Measurements from ENCODE around the gene RTP3.

Gene RTP3

GRCh38 chr3:46479696-46480095 is 18.1 kb upstream of the RTP3 start:
- no peak for DNase-seq (ENCODE audit: insufficient read length, low spot score)
- no peak for TF ChIP-seq POLR2A (IDR thresholded peaks at IDR 0.05; ENCODE audit: low read depth, low read length)
- FAIRE-seq = no peak

DNA sequence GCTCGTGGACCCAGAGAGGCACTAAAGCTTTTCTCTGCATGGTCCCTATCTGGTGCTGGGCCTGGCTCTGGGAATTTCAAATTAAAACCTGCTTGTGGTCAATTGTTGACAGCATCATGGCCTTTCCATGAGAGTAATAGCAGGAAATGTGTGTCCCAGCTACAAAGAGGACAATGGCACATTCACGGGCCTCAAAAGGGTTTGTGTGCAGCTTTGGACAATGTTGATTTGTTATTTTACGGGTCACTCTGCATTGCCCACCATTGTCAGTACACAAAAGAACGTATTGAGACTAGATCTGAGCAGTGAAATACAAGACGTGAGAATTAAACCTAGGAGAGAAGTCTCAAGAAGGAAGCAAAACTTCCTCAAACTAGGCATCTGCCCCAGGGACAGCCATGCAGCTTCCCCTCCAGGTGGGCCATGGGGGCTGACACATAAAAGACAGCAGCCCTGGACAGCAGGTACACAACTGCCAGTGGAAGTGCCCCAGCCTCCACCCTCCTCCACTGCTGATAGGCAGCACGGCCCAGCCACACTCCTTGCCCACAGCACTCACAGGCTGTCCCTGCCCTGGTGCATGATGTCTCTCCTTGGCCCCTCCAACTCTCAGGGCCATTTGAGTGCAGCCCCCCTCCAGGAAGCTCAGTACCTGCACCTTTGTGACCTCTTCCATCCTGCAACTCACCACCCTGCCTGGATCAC is 17.1 kb upstream of the RTP3 start:
- no peak for FAIRE-seq
- no peak for DNase-seq (ENCODE audit: insufficient read length, low spot score)
- no peak for TF ChIP-seq POLR2A (IDR thresholded peaks at IDR 0.05; ENCODE audit: low read depth, low read length)

- FAIRE-seq (no peak), DNase-seq (ENCODE audit: insufficient read length, low spot score) (no peak)
- TF ChIP-seq POLR2A (IDR thresholded peaks at IDR 0.05; ENCODE audit: low read depth, low read length) = no peak
Observed at GRCh38 chr3:46481636-46482035, 16.1 kb upstream of the RTP3 start.

DNA sequence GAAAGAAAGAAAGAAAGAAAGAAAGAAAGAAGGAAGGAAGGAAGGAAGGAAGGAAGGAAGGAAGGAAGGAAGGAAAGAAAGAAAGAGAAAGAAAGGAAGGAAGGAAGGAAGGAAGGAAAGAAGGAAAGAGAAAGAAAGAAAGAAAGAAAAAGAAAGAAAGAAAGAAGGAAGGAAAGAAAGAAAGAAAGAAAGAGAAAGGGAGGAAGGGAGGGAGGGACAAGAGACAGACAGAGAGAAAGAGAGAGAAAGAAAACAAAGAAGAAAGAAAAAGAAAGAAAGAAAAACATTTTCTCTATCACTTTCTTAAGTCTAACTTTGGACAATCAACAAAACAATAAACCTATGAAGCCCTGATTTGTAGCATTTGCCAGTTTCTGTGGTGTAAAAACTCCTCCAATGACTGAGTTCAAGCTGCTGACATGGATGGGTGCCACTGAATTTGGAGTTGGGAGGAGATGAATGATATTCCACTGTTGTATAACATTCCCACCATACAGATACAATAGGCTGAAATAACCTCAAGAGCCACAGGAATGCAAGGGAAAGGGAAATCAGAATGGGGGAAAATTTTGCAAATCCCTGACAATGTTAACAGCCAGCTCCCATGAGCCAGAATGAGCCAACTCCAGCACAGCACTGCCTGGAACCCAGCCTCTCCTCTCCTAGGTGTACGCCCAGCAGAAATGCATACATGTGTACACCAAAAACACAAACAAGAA is 15.0 kb upstream of the RTP3 start:
- peak; percentile 38 for DNase-seq (ENCODE audit: insufficient read length, low spot score)
- no peak for TF ChIP-seq POLR2A (IDR thresholded peaks at IDR 0.05; ENCODE audit: low read depth, low read length)
- FAIRE-seq = no peak

GRCh38 chr3:46483825-46484224 is 14.0 kb upstream of the RTP3 start:
- DNase-seq (ENCODE audit: insufficient read length, low spot score) (no peak), FAIRE-seq (no peak)
- TF ChIP-seq POLR2A (IDR thresholded peaks at IDR 0.05; ENCODE audit: low read depth, low read length) = no peak

DNA sequence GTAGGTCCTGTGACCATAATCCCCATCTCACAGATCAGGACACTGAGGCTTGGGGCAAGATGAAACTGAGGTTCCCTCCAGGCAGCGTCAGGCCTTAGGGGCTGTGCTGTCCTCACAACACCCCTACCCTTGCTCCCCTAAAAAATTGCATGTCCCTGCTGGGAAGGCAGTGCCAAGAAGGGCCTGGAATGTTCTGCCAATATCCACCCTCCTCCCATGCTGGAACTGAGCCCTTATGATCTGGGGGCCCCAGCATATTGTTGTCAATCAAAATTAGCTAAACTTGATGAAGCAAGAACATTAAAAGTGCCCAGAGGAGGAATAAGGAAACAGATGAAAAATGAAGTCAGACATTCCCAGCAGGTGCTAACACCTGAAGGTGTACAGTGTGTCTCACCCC is 13.4 kb upstream of the RTP3 start:
- no peak for FAIRE-seq

GRCh38 chr3:46484911-46485778 is 12.6 kb upstream of the RTP3 start:
- no peak for TF ChIP-seq POLR2A (IDR thresholded peaks at IDR 0.05; ENCODE audit: low read depth, low read length)
- no peak for DNase-seq (ENCODE audit: insufficient read length, low spot score)
- no peak for FAIRE-seq

More for the DNA sequence above, 13.4 kb upstream of the RTP3 start:
- DNase-seq (ENCODE audit: insufficient read length, low spot score) = no peak
- TF ChIP-seq POLR2A (IDR thresholded peaks at IDR 0.05; ENCODE audit: low read depth, low read length) = no peak

- TF ChIP-seq POLR2A (IDR thresholded peaks at IDR 0.05; ENCODE audit: low read depth, low read length) = no peak
- FAIRE-seq = no peak
Observed at GRCh38 chr3:46485779-46486175, 12.0 kb upstream of the RTP3 start.

GRCh38 chr3:46488735-46489361 is 8.9 kb upstream of the RTP3 start:
- no peak for TF ChIP-seq POLR2A (IDR thresholded peaks at IDR 0.05; ENCODE audit: low read depth, low read length)
- FAIRE-seq (peak; percentile 90), DNase-seq (ENCODE audit: insufficient read length, low spot score) (peak; percentile 90)

More at GRCh38 chr3:46485779-46486175, 12.0 kb upstream of the RTP3 start:
- DNase-seq (ENCODE audit: insufficient read length, low spot score) = no peak

DNA sequence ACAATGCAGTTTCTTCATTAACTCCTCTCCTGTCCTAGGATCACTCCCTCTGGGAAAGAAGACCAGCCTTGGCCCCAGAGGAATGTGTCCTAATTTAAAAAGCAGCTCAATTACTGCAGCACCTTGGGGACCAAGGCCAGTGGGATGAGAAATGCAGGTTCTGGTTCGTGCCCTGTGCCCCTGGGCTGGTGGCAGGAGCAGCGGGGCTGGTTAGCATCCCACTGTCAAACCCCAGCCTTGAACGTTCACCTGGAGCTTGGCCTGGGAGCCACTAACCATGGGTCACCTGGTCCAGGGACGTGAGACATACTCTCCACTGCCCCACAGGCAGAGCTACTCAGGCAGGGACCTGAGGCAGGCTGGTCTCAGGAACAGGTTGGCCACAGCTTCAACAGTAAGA is 8.4 kb upstream of the RTP3 start:
- no peak for TF ChIP-seq POLR2A (IDR thresholded peaks at IDR 0.05; ENCODE audit: low read depth, low read length)
- FAIRE-seq (no peak), DNase-seq (ENCODE audit: insufficient read length, low spot score) (no peak)

DNA sequence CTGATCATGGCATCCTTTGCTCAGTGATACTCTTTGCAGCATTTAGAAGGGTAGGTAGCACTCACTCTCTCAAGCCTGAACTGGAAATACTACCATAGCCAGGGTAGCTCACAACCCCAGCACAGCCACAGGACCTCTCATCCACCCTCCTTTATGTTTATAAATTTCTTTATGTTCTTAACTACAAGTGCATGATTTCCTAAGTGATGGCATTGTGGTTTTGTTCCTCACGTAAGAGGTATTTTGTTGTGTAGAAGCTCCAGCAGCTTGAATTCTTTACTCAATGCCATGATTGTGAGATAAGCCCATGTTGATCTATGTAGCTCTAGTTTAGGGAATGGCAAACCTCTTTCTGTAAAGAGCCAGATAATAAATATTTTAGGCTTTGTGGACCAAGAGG is 7.9 kb upstream of the RTP3 start:
- FAIRE-seq (no peak), DNase-seq (ENCODE audit: insufficient read length, low spot score) (peak; percentile 41)
- TF ChIP-seq POLR2A (IDR thresholded peaks at IDR 0.05; ENCODE audit: low read depth, low read length) = no peak

DNA sequence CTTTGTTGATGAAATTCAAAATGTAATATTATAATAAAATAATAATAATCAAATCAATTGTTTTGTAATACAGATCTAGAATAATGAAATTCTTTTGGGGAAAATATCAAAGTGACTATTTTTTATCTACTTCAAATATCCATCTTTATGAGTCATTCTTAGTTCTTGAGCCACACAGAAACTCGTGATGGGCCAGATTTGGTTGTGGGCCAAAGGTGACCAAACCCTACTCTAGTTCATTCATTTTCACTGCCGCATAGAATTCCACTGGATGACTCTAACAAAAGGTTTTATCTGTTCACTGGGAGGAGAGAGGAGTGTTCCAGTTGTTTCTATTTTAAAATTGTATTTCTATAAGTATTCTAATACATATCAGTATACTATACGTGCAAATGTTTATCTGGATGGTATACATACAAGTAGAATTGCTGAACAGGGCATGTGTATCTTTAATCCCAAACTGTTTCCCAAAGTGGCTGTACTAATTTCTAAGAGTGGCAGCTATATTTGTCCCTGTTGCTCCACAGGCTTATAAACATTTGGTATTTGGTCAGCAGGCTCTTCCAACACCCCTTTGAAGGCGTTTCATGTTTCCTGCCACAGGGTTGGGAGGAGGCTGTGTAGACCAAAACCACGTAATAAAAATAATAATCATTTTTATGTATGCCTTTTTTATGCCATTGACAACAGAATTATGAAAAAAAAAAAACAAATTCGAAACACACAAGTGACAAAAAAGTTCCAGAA is 7.3 kb upstream of the RTP3 start:
- DNase-seq (ENCODE audit: insufficient read length, low spot score) (no peak), FAIRE-seq (no peak)
- no peak for TF ChIP-seq POLR2A (IDR thresholded peaks at IDR 0.05; ENCODE audit: low read depth, low read length)

All from H54 (cell line).